Inferior parietal cortex (tissue), 1 donor: Measurements from ENCODE around the gene CASP4.
"Not testable (repeated sequence)": the region's sequence is repeated elsewhere in the genome, so short reads cannot be mapped to it uniquely, and the experiment has no call there.

Source experiments
- DNase-seq: peaks from one replicate; pipeline ENCODE4 v3.0.0-alpha.2; 2016; ENCODE audit errors: extremely low spot score

CASP4 gene

GRCh38 chr11:104968355-104968855, at the start of gene CASP4:
CASP4 (minus strand) TSS chr11:104968574; CDS start chr11:104968525, 49 bp downstream.
- DNase-seq, result peak; percentile 11

- no peak for DNase-seq
These were observed 39.1 kb upstream of the CASP4 start for GRCh38 chr11:105007463-105007862.

GRCh38 chr11:105005451-105005845, 37.1 kb upstream of the CASP4 start:
- no peak for DNase-seq

GRCh38 chr11:105004021-105004420, 35.6 kb upstream of the CASP4 start:
- DNase-seq, result no peak

- no peak for DNase-seq
These were observed 34.8 kb upstream of the CASP4 start for GRCh38 chr11:105003151-105003550.

- DNase-seq, result peak; percentile 15
These were observed 32.4 kb upstream of the CASP4 start for GRCh38 chr11:105000797-105001196.

GRCh38 chr11:105000167-105000566, 31.8 kb upstream of the CASP4 start:
- DNase-seq, result no peak

GRCh38 chr11:104999721-105000120, 31.3 kb upstream of the CASP4 start:
- no peak for DNase-seq

- DNase-seq, result no peak
These were observed 28.9 kb upstream of the CASP4 start for GRCh38 chr11:104997288-104997687.

- DNase-seq, result no peak
These were observed 26.6 kb upstream of the CASP4 start for GRCh38 chr11:104995001-104995408.

GRCh38 chr11:104992781-104993180, 24.4 kb upstream of the CASP4 start:
- DNase-seq, result no peak

GRCh38 chr11:104991994-104992393, 23.6 kb upstream of the CASP4 start:
- DNase-seq, result no peak

GRCh38 chr11:104984808-104985207, 16.4 kb upstream of the CASP4 start:
- DNase-seq, result no peak

GRCh38 chr11:104979839-104980238, 11.5 kb upstream of the CASP4 start:
- DNase-seq, result no peak

- DNase-seq, result no peak
These were observed 5.2 kb upstream of the CASP4 start for GRCh38 chr11:104973616-104974015.

- not testable (repeated sequence) for DNase-seq
These were observed 4.5 kb upstream of the CASP4 start for GRCh38 chr11:104972924-104973323.

- DNase-seq, result no peak
These were observed 2.4 kb upstream of the CASP4 start for GRCh38 chr11:104970756-104971155.

GRCh38 chr11:104968856-104969776, 742 bp upstream of the CASP4 start:
- no peak for DNase-seq

GRCh38 chr11:104967534-104968354, 630 bp downstream of the CASP4 start:
- no peak for DNase-seq

- DNase-seq, result no peak
These were observed 2.6 kb downstream of the CASP4 start for GRCh38 chr11:104965735-104966134.

- no peak for DNase-seq
These were observed 4.1 kb downstream of the CASP4 start for GRCh38 chr11:104964247-104964646.

GRCh38 chr11:104962852-104963251, 5.5 kb downstream of the CASP4 start:
- no peak for DNase-seq
